Activated CD8-positive, alpha-beta memory T cell treated with anti-CD3 and anti-CD28 coated beads, Interleukin-2, amount 50 U/mL, for 48 hours (primary cell): Measurements from ENCODE around the gene CCDC91.
A peak's percentile ranks its signal among the peaks of the same experiment; 100 is the strongest.

ENCODE experiments used
- DNase-seq: peaks from one replicate; pipeline ENCODE4 v3.0.0-alpha.2; 2020

The CCDC91 gene, protein sequence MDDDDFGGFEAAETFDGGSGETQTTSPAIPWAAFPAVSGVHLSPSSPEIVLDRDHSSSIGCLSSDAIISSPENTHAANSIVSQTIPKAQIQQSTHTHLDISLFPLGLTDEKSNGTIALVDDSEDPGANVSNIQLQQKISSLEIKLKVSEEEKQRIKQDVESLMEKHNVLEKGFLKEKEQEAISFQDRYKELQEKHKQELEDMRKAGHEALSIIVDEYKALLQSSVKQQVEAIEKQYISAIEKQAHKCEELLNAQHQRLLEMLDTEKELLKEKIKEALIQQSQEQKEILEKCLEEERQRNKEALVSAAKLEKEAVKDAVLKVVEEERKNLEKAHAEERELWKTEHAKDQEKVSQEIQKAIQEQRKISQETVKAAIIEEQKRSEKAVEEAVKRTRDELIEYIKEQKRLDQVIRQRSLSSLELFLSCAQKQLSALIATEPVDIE

DNA sequence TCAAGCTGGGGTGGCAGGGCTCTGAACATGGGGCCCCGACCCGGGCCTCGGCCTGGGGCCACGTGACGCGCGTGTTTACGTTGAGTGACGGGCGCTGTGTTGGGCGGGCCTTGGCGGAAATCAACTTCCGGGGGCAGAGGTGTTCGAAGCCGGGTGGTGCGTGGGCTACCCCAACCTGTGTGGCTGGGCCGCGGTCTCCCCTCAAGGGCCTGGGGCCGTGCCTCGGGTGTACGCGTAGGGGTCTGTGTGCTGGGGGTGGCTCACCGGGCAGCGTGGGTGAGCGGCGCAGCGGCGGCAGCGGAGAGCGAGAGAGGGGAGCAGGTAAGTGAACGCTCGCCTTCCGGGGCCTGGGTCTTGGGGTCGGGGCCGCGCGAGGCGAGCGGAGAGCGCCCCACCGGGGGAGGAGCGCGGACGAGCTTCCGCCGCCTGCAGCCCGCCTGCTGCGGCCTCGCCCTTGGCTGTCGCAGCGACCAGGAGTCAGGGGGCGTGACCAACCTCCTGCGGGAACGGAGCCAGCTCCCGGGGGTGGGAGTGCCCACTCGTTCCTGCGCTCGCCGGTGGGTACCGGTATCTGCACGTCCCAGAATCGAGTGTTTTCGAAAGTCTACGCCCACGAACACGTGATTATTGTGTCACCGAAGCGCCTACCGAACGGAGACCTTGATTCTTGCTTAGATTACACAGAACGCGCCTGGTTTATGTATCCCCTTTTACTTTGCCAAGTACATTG is at the start of gene CCDC91:
Gene CCDC91, plus strand, starts transcription at position 136 of the 730 bp plus-strand sequence. CDS start 66,760 bp downstream, outside the sequence.
- DNase-seq = peak; percentile 91

DNA sequence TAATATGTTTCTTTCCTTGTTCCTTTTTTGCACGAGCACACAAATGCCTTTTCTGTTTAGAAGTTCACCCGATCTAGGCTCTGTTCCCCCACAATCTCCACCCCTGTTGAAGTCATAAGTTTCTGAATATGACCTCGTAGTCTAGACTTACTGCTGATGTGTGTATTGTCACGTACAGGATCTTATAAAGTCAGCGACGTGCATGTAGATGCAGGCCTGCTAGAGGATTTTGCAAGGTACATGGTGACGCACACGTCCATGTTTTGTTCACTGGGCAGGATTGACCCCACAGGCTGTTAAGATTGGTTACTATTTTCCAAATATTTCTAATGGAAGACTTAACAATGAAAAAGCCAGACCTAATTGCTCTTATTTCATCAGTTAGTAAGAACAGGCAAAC is 46.2 kb upstream of the CCDC91 start:
- DNase-seq = no peak

DNA sequence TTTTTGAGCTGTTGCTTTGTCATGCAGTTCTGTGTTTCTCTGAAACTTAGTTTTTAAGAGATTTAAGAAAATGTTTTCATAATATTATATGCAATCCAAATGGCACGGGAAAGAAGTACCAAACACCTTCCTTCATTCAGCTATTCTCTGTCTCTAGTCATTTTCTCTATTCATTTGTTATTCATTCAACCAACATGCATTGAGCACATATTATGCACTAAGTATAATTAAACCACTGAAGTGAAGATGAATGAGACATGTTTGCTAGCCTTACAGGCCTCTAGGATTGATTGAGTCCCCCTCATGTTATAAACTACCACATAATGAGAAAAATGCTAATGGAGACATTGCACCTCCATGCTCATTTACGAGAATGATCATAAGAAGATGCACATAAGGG is 45.7 kb upstream of the CCDC91 start:
- no peak for DNase-seq

DNA sequence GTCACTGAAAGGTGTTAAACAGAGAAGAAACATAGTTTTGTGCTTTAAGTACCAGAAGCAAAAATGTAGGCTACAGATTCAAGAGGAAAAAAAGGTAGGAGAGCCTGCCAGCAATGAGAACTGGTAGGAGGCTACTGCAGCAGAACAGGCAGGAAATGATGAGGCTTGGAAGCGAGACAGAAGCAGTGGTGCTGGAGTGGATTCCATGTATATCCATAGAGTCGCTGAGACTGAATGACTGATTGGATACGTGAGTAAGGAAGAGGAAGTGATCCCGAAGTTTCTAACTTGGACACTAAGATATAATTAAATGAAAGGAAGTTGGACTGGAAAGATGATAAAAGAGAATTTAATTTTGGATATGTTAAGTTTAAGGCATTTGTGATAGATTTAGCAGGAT is 45.0 kb upstream of the CCDC91 start:
- no peak for DNase-seq

DNA sequence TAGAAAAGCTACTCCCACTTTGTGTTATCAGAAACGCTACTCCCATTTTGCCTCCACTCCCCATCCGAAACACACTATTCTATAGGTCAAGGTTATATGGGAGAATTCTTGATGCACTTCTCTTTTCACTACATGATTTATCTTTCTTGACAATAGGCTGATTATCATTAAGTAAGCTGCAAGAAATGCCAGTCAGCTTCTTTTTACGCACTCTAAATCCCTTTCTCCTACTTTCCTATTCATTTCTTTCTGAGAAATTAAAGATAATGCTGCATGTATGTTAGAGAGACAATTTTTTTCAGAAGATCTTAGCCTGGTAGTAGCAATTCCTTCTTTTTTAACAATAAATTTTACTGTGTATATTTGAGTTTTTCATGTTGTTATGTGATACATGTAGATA is 41.0 kb upstream of the CCDC91 start:
- no peak for DNase-seq

DNA sequence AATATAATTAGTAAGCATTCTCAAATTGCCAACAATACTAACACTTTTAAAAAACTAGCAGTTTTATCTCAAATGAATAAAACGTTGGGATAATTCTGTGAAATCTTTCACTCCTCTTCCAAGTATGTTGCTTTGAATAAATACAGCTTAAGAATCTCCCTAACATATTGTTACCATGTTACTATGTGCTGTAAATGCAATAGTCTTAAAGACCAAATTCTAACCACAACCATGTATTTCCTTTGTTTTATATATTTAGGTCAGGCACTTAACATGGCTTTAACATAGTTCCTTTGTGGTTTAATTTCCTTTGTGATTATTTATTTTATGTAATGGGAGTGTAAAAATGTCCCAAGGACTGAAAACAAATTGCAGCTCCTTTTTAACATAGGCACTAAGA is 33.9 kb upstream of the CCDC91 start:
- no peak for DNase-seq

DNA sequence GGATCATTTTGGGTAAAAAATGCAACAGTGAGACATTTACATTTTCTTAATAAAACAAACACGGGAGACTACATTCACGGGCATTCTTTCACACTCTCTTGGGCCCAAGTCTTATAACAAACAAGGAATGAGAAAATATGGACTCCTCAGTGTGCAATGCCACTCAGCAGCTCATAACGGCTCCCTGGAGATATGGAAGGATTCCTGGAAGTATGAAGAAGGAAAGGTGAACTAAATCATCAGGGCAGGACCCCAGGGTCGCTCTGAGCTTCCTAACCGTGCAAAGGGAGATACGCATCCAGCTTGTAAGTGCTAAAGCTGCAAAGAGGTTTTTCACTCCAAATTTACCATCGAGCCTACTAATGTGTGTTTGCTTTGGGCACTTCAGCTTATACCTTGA is 33.5 kb upstream of the CCDC91 start:
- no peak for DNase-seq

DNA sequence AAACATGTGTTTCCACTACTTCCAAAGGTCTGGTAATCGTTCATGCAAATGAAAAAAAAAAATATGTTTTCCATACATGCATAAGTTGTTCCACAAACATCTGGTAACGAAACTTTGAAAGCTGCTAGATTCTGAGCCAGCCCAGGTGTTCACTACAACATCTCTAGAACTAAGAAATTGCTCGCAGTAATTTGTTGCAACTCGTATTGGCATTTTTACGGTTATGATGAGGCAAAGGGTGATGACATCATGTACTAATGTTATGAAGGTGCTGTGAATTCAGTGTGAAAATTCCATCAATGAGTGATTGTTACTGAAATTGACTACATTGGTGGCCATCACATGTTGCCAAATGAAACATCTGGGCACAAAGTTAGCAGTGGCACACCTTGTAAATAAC is 31.9 kb upstream of the CCDC91 start:
- DNase-seq = no peak

DNA sequence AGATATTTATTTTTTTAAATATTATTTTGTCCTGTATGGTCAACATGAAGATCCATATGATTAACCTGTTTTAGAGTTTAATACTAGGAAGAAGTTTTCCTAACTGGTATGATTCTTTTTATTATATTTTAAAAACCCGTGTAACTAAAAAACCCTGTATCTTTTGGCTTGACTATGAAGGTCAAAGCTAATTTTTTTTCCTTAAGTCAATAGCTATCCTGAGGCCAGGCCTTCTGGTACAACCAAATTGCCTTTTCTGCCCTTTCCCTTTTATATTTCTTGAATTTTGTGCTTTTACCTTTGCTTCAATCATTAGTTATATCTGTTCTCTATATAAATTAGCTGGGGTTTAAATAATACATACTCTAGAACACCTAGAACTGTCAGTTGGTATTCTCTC is 30.6 kb upstream of the CCDC91 start:
- DNase-seq = no peak

DNA sequence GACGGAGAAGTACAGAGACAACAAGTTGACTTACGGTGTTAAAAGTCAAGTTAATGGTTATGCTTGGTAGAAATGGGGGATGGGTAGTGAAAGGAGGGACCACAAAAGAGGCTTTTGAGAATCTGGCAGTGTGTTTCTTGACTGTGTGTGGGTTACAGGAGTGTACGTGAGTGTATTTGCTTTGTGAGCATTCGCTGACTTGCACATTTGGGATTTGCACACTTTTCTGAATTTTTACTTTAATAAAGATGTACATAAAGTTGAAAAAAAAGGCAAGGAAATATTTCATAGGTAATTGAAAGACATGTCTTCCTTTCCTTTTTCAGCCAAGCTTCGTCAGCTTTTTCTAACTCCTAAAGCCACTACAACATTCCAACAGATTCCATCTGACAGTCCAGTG is 28.6 kb upstream of the CCDC91 start:
- no peak for DNase-seq

DNA sequence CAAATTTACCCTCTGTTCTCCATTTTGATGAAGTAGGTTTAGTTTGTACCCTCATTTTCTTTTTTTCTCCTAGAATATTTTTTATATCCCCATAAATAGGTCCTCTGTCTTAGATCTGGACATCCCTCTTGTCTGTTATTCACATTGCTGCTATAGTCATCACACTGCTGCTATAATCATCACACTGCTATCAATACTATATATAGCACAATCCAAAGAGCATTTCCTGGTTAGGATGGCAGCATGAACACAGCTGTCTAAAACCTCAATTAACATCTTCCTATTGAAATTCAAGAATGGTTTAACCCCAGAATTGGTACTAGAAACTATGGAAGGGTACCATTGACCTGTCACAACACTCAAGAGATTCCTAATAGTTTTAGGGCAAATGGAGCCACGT is 27.6 kb upstream of the CCDC91 start:
- DNase-seq = no peak

DNA sequence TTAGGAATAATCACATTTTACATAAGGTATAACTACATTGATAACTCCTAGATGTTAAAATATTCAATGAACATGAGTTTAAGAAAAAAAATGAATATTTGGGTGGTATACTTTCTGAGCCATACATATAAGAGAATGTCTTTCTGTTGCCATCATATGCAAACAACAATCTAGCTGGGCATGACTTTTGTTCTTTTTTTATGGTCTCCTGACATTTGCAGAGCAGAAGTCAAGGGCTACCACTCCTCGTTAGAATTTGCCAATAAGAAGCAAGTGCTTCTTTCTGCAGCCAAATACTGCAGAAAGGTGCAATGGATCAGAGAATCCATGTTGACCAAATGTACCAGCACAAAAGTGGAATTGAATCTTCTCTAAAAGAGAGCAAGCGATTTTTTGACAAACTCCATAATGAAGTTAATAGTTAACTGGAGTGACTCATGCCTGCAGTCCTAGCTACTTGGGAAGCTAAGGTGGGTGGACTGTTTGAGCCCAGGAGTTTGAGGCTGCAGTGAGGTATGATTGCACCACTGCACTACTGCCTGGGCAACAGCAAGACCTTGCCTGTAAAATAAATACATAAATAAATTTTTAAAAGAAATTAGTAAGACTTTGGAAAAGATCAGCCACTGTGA is 25.5 kb upstream of the CCDC91 start:
- no peak for DNase-seq

DNA sequence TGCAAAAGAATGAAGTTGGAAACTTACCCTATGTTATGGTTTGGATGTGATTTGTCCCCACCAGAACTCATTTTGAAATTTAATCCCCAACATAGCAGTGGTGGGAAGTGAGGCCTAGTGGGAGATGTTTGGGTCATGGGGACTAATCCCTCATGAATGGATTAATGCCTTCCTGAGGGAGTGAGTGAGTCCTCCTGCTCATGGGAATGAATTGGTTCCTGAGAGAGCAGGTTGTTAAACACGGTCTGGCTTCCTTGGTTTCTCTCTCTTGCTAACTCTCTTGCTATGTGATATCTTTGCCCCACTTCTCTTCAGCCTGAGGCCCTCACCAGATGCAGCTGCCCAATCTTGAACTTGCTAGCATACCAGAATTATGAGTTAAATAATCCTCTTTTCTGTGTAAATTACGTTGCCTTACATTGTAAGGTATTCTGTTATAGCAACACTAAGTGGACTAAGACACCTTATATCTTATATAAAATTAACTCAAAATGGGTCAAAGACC is 22.2 kb upstream of the CCDC91 start:
- no peak for DNase-seq

DNA sequence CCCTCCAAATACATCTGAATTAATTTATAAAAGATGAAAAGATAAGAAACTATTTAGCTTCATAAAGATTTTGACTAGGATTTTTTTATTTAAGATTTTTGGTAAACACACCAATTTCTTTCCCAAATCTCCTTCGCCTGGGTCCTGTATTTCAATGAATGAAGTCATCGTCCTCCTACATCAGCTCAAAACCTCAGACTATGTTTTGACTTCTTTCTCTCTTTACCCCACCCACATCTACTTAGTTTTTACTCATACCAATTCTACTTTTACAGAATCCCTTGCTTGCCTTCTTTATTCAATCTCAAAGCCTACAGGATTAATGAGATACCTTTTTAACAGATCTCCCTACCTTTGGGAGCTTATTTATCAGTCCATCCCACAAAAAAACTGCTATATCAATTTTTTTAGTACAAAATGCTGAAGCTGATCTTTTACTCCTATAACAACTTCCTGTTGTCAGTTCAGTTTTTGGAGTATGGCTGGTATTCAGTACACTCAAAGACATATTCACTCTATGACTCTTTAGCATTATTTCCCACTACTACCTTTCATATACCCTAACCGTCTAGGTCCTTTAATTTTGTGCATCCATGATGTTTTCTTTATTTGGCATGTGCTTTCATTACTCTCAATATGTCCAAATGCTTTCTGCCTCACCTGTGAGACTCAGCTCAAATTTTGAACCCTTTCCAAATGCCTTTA is 18.7 kb upstream of the CCDC91 start:
- DNase-seq = no peak

DNA sequence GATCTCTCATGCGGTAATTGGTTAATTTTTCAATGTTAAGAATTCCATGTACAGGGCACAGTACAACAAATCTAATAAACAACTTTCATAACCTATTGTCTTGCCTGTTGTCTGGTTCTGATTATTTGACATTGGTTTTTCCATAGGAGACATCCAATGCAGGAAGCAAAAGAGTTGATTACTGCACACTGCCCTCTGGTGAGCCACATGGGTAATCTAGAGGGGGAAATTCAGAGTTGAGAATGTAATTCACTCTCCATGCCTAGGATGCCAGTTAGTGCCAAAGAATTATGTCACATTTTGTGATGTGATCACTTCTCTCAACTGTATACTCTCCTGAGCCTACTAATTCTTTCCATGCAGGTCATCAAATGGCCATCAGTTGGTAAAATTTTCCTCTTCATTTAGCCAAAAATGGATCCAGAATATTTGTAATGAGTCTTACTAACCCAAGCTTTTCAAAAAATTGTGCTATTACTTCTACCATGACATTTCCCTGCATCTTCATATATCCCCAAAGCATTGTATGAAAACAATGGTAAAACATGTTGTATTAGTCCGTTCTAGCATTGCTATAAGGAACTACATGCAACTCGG is 17.7 kb upstream of the CCDC91 start:
- no peak for DNase-seq

DNA sequence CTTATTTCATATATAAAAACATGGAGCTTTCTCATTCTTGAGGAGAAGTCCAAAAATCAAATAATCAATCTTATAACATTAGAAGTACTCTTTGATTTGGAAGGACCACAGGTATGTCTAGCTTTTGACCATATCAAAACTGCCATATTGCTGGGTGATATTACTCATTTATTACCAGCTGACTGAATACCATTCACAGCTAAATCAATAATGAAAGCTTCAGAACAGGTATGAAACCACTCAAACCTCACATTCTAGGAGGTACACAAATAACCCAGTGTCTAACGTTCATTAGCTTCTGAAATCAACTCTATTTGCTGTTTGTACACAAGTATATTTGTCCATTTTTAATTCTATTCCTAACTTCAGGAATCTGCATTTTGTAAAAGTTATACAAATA is 16.8 kb upstream of the CCDC91 start:
- no peak for DNase-seq

DNA sequence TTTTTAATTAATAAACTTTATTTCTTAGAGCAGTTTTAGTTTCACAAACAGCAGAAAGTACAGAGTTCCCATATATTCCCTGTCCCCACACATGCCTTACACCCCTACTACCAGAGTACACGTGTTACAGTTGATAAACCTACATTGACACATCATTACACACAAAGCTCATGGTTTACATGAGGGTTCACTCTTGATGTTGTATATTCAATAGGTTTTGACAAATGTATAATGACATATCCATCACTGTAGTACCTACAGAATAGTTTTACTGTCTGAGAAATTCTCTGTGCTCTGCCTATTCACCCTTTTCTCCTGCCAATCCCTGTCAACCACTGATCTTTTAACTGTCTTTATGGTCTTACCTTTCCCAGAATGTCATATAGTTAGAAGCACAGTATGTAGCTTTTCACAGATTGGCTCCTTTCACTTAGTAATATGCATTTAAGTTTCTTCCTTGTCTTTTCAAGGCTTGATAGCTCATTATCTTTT is 15.1 kb upstream of the CCDC91 start:
- DNase-seq = no peak

DNA sequence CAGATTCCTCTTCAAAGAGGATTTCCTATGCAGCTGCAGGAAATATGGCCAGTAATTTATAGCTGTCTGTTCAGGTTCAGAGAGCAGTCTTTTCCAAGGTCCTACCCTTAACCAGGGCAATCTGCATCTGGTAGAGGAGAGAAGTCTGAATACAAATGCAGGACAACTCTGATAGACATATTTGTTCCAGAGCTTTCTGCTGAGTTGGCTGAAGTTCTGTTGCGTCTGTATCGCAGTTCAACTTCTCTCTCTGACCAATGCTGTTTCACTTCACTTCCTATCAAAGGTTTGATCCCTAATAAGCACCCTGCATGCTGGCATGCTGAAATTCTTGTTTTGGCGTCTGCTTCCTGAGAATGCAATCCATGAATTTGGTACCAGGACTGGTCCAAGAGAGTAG is 14.0 kb upstream of the CCDC91 start:
- DNase-seq = no peak

DNA sequence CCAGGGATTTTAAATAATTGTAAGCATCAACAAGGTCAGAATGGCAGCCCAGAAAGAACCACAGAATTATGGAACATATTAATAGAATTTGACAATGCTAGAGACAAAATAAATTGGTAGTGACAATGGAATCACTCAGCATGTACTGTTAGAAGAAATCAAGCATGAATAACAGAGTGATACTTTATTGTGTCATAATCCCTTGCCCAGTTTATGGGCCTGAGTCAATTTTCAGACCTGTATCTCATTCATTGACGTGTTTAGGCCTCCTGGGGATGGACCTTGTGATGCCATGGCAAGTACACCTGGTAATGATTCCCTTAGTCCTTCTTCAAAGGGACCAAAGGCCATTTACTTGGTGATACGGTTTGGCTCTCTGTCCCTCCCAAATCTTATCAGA is 12.8 kb upstream of the CCDC91 start:
- no peak for DNase-seq

DNA sequence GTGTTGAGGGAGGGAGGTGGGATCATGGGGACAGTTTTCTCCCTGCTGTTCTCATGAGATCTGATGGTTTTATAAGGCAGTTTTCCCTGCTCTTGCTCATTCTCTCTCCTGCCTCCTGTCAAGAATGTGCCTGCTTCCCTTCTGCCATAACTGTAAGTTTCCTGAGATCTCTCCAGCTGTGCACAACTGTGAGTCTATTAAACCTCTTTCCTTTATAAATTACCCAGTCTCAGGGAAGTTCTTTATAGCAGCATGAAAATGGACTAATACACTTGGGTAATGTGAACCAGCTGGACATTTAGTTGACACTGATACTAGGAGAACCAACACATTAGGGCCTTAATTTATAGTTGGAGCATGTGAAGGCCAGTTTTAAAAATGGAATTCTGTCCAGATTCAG is 12.4 kb upstream of the CCDC91 start:
- DNase-seq = no peak

DNA sequence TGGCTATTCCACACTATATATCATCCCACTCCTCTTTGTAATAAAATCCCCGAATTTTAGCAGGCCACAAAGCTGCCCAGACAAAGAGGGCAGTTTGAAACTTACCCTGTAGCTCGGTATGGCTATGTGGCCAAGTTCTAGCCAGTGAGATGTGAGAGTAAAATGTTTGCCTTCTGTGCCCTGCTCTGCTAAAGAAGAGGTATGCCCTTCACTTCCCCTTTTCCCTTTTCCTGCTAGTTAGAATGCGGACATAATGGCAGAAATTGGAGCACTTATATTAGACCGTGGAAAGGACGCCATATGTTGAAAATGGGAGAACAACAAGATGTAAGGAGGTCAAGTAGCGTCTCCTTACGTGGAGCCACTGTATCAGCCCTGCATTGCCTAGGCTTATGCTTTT is 11.5 kb upstream of the CCDC91 start:
- DNase-seq = no peak

DNA sequence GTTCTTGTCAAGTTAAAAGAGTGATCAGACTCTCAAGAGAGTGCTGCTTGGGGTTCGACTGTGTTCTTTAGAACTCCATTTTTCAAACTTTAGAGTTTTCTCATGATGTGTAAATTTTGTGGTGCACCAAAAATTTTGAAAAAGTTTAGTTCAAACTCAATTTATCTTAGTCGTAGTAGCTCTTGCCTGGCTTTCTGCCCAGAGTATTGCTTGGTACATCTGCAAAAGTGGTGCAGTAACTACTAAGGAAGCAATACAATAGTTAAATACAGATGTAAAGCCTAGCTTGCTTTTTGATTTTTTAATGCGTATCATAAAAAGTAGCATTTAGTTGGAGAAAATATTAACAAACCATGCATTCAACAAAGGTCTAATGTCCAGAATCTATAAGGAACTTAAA is 9.5 kb upstream of the CCDC91 start:
- DNase-seq = no peak

DNA sequence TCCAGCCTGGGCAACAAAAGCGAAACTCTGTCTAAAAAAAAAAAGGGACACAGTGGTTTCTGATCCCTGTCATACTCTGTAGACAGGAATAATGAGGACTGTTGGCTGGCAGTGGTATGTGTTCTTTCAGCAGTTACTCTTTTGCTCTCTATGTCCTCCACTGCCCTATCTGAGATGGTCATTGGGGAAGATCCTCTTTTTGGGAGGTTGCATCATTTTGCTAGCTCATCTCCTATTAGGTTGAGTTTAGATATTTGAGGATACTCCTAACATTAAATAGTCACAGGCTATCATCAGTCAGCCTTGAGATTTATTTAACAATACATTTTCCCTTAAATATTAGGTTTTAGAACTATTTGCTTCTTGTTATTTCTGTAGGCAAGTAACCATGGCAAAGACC is 5.9 kb upstream of the CCDC91 start:
- no peak for DNase-seq
